ENCODE results near the gene TMEM123. TPM values are rescaled to one million over a fixed set of nuclear protein-coding genes. Genes with fewer than 3 reads are reported as not detected.

Gene TMEM123
- polyA plus RNA-seq, 1 donor, result 141 TPM

GRCh38 chr11:102476069-102476468, 23.5 kb upstream of the TMEM123 start:
- peaks cover 19% of the 10 kb centered on the region for H3K4me1 ChIP-seq (ENCODE audit: control insufficient read depth, insufficient read depth, low read length)
- WGBS (ENCODE audit: insufficient coverage, low lambda C conversion rate), result no CpG with 5 or more reads among the region's 1 CpG
- no peaks in the 10 kb centered on the region for H3K9me3 ChIP-seq (ENCODE audit: control insufficient read depth, low read depth, low read length)
- no peaks in the 10 kb centered on the region for H3K36me3 ChIP-seq (ENCODE audit: control insufficient read depth, insufficient read depth, low read length)
- no peak overlapping the region for H3K4me3 ChIP-seq (ENCODE audit: low read length)
- no peak for DNase-seq
- peak overlapping the region; percentile 54 for H3K27ac ChIP-seq (ENCODE audit: low read length)
- no peaks in the 10 kb centered on the region for H3K27me3 ChIP-seq (ENCODE audit: control insufficient read depth, insufficient read depth, low read length)

- no peak overlapping the region for H3K27ac ChIP-seq (ENCODE audit: low read length)
- H3K36me3 ChIP-seq (ENCODE audit: control insufficient read depth, insufficient read depth, low read length), result no peaks in the 10 kb centered on the region
- H3K9me3 ChIP-seq (ENCODE audit: control insufficient read depth, low read depth, low read length), result no peaks in the 10 kb centered on the region
- H3K27me3 ChIP-seq (ENCODE audit: control insufficient read depth, insufficient read depth, low read length), result no peaks in the 10 kb centered on the region
- no CpG with 5 or more reads among the region's 5 CpGs for WGBS (ENCODE audit: insufficient coverage, low lambda C conversion rate)
- H3K4me3 ChIP-seq (ENCODE audit: low read length), result no peak overlapping the region
- no peak for DNase-seq
- peaks cover 17% of the 10 kb centered on the region for H3K4me1 ChIP-seq (ENCODE audit: control insufficient read depth, insufficient read depth, low read length)
Measured at GRCh38 chr11:102473543-102473942, 21.0 kb upstream of the TMEM123 start.

- Histone ChIP-seq H3K4me3 (ENCODE audit: low read length) (no peak overlapping the region), H3K9me3 (ENCODE audit: control insufficient read depth, low read depth, low read length) (no peaks in the 10 kb centered on the region), H3K27me3 (ENCODE audit: control insufficient read depth, insufficient read depth, low read length) (no peaks in the 10 kb centered on the region), H3K27ac (ENCODE audit: low read length) (no peak overlapping the region), H3K36me3 (ENCODE audit: control insufficient read depth, insufficient read depth, low read length) (no peaks in the 10 kb centered on the region), H3K4me1 (ENCODE audit: control insufficient read depth, insufficient read depth, low read length) (peaks cover 23% of the 10 kb centered on the region)
- no CpG with 5 or more reads among the region's 4 CpGs for WGBS (ENCODE audit: insufficient coverage, low lambda C conversion rate)
- no peak for DNase-seq
Measured at GRCh38 chr11:102472127-102472526, 19.6 kb upstream of the TMEM123 start.

GRCh38 chr11:102471474-102471873, 18.9 kb upstream of the TMEM123 start:
- Histone ChIP-seq H3K4me3 (ENCODE audit: low read length) (no peak overlapping the region), H3K27ac (ENCODE audit: low read length) (no peak overlapping the region), H3K36me3 (ENCODE audit: control insufficient read depth, insufficient read depth, low read length) (no peaks in the 10 kb centered on the region), H3K4me1 (ENCODE audit: control insufficient read depth, insufficient read depth, low read length) (peaks cover 22% of the 10 kb centered on the region), H3K27me3 (ENCODE audit: control insufficient read depth, insufficient read depth, low read length) (no peaks in the 10 kb centered on the region), H3K9me3 (ENCODE audit: control insufficient read depth, low read depth, low read length) (no peaks in the 10 kb centered on the region)
- DNase-seq, result no peak

- DNase-seq, result no peak
- Histone ChIP-seq H3K36me3 (ENCODE audit: control insufficient read depth, insufficient read depth, low read length) (no peaks in the 10 kb centered on the region), H3K9me3 (ENCODE audit: control insufficient read depth, low read depth, low read length) (no peaks in the 10 kb centered on the region), H3K4me3 (ENCODE audit: low read length) (no peak overlapping the region), H3K27ac (ENCODE audit: low read length) (no peak overlapping the region), H3K27me3 (ENCODE audit: control insufficient read depth, insufficient read depth, low read length) (no peaks in the 10 kb centered on the region), H3K4me1 (ENCODE audit: control insufficient read depth, insufficient read depth, low read length) (peaks cover 19% of the 10 kb centered on the region)
- WGBS (ENCODE audit: insufficient coverage, low lambda C conversion rate), result 84% methylated on average over 2 of the region's 3 CpGs
Measured at GRCh38 chr11:102470251-102470650, 17.7 kb upstream of the TMEM123 start.

- Histone ChIP-seq H3K36me3 (ENCODE audit: control insufficient read depth, insufficient read depth, low read length) (no peaks in the 10 kb centered on the region), H3K27me3 (ENCODE audit: control insufficient read depth, insufficient read depth, low read length) (no peaks in the 10 kb centered on the region), H3K9me3 (ENCODE audit: control insufficient read depth, low read depth, low read length) (no peaks in the 10 kb centered on the region), H3K4me3 (ENCODE audit: low read length) (no peak overlapping the region), H3K27ac (ENCODE audit: low read length) (peak overlapping the region; percentile 76), H3K4me1 (ENCODE audit: control insufficient read depth, insufficient read depth, low read length) (peaks cover 19% of the 10 kb centered on the region)
- DNase-seq, result no peak
- WGBS (ENCODE audit: insufficient coverage, low lambda C conversion rate), result 56% methylated on average over 1 of the region's 8 CpGs
Measured at GRCh38 chr11:102469196-102469821, 16.7 kb upstream of the TMEM123 start.

GRCh38 chr11:102468616-102469195, 16.1 kb upstream of the TMEM123 start:
- peak overlapping the region; percentile 76 for H3K27ac ChIP-seq (ENCODE audit: low read length)
- 56% methylated on average over 1 of the region's 6 CpGs for WGBS (ENCODE audit: insufficient coverage, low lambda C conversion rate)
- peak; percentile 51 to 74 for DNase-seq

GRCh38 chr11:102467853-102468580, 15.5 kb upstream of the TMEM123 start:
- H3K9me3 ChIP-seq (ENCODE audit: control insufficient read depth, low read depth, low read length), result no peaks in the 10 kb centered on the region
- WGBS (ENCODE audit: insufficient coverage, low lambda C conversion rate), result 94% methylated on average over 3 of the region's 6 CpGs
- H3K4me1 ChIP-seq (ENCODE audit: control insufficient read depth, insufficient read depth, low read length), result peaks cover 20% of the 10 kb centered on the region
- no peak overlapping the region for H3K4me3 ChIP-seq (ENCODE audit: low read length)
- DNase-seq, result peak in 1 of 2 donors; percentile 70
- peak overlapping the region; percentile 76 for H3K27ac ChIP-seq (ENCODE audit: low read length)
- H3K27me3 ChIP-seq (ENCODE audit: control insufficient read depth, insufficient read depth, low read length), result no peaks in the 10 kb centered on the region
- no peaks in the 10 kb centered on the region for H3K36me3 ChIP-seq (ENCODE audit: control insufficient read depth, insufficient read depth, low read length)

More at GRCh38 chr11:102468616-102469195, 16.1 kb upstream of the TMEM123 start:
- H3K4me3 ChIP-seq (ENCODE audit: low read length), result no peak overlapping the region
- H3K27me3 ChIP-seq (ENCODE audit: control insufficient read depth, insufficient read depth, low read length), result no peaks in the 10 kb centered on the region
- peaks cover 19% of the 10 kb centered on the region for H3K4me1 ChIP-seq (ENCODE audit: control insufficient read depth, insufficient read depth, low read length)
- no peaks in the 10 kb centered on the region for H3K9me3 ChIP-seq (ENCODE audit: control insufficient read depth, low read depth, low read length)
- no peaks in the 10 kb centered on the region for H3K36me3 ChIP-seq (ENCODE audit: control insufficient read depth, insufficient read depth, low read length)

- DNase-seq, result peak in 1 of 2 donors; percentile 73
Measured at GRCh38 chr11:102467080-102467708, 14.6 kb upstream of the TMEM123 start.

GRCh38 chr11:102465696-102466095, 13.1 kb upstream of the TMEM123 start:
- no peaks in the 10 kb centered on the region for H3K9me3 ChIP-seq (ENCODE audit: control insufficient read depth, low read depth, low read length)
- H3K27me3 ChIP-seq (ENCODE audit: control insufficient read depth, insufficient read depth, low read length), result no peaks in the 10 kb centered on the region
- no peaks in the 10 kb centered on the region for H3K36me3 ChIP-seq (ENCODE audit: control insufficient read depth, insufficient read depth, low read length)
- H3K4me3 ChIP-seq (ENCODE audit: low read length), result no peak overlapping the region
- H3K4me1 ChIP-seq (ENCODE audit: control insufficient read depth, insufficient read depth, low read length), result peaks cover 29% of the 10 kb centered on the region
- no peak for DNase-seq
- no peak overlapping the region for H3K27ac ChIP-seq (ENCODE audit: low read length)
- no CpG with 5 or more reads among the region's 1 CpG for WGBS (ENCODE audit: insufficient coverage, low lambda C conversion rate)

More at GRCh38 chr11:102467080-102467708, 14.6 kb upstream of the TMEM123 start:
- Histone ChIP-seq H3K36me3 (ENCODE audit: control insufficient read depth, insufficient read depth, low read length) (no peaks in the 10 kb centered on the region), H3K27ac (ENCODE audit: low read length) (peak overlapping the region; percentile 76), H3K4me3 (ENCODE audit: low read length) (no peak overlapping the region), H3K9me3 (ENCODE audit: control insufficient read depth, low read depth, low read length) (no peaks in the 10 kb centered on the region), H3K27me3 (ENCODE audit: control insufficient read depth, insufficient read depth, low read length) (no peaks in the 10 kb centered on the region), H3K4me1 (ENCODE audit: control insufficient read depth, insufficient read depth, low read length) (peaks cover 25% of the 10 kb centered on the region)
- 20% methylated on average over 1 of the region's 4 CpGs for WGBS (ENCODE audit: insufficient coverage, low lambda C conversion rate)

Data from large intestine (tissue), 3 donors.